ENCODE results near the gene SENP7. TPM values are rescaled to one million over a fixed set of nuclear protein-coding genes. Genes with fewer than 3 reads are reported as not detected.
"Not testable (repeated sequence)": the region's sequence is repeated elsewhere in the genome, so short reads cannot be mapped to it uniquely, and the experiment has no call there.

The SENP7 gene
- polyA plus RNA-seq, 2 donors: 4.2 to 6.4 TPM

DNA sequence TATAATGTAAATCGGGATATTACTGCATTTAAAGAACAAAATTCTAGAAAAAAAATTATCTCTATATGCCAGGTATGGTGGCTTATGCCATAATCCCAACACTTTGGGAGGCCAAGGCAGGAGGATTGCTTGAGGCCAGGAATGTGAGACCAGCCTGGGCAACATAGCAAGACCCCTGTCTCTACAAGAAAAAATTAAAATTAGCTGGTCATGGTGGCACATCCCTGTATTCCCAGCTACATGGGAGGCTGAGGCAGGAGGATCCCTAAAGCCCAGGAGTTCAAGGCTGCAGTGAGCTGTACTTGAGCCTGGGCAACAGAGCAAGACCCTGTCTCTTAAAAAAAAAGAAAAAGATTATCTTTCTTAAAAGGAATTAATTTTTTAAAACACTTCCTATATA, 12.8 kb downstream of the SENP7 start:
- Histone ChIP-seq H3K36me3 (ENCODE audit: control insufficient read depth in 2 of 2, insufficient read depth in 2 of 2, low read length in 1 of 2) (no peaks in the 10 kb centered on the region), H3K4me3 (ENCODE audit: low read depth in 1 of 2, low read length in 2 of 2) (no peak overlapping the region), H3K4me1 (ENCODE audit: control insufficient read depth in 2 of 2, insufficient read depth in 2 of 2, low read length in 1 of 2) (no peaks in the 10 kb centered on the region), H3K27ac (ENCODE audit: low read depth in 2 of 2, low read length in 1 of 2) (no peak overlapping the region), H3K27me3 (ENCODE audit: control insufficient read depth in 1 of 2, insufficient read depth in 2 of 2, low read length in 2 of 2) (no peaks in the 10 kb centered on the region), H3K9me3 (ENCODE audit: control insufficient read depth in 2 of 2, insufficient read depth in 1 of 2, low read depth in 1 of 2, low read length in 1 of 2) (no peaks in the 10 kb centered on the region)
- 92 to 95% methylated on average over 1 of the region's 1 CpG for WGBS, 2 donors

DNA sequence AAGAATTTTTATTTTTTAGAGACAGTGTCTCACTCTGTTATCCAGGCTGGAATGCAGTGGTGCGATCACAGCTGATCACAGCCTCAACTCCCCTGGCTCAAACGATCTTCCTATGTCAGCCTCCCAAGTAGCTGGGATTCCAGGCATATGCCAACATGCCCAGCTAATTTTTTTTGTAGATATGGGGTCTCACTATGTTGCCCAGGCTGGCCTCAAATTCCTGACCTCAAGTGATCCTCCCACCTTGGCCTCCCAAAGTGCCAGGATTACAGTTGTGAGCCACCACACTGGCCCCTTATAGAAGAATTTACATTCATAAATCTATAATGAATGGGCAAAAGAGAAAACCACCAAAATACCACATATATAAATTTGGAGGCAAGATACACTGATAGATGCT, 15.2 kb downstream of the SENP7 start:
- no peaks in the 10 kb centered on the region for H3K27me3 ChIP-seq (ENCODE audit: control insufficient read depth in 1 of 2, insufficient read depth in 2 of 2, low read length in 2 of 2)
- H3K4me1 ChIP-seq (ENCODE audit: control insufficient read depth in 2 of 2, insufficient read depth in 2 of 2, low read length in 1 of 2): no peaks in the 10 kb centered on the region
- H3K27ac ChIP-seq (ENCODE audit: low read depth in 2 of 2, low read length in 1 of 2): no peak overlapping the region
- H3K4me3 ChIP-seq (ENCODE audit: low read depth in 1 of 2, low read length in 2 of 2): no peak overlapping the region
- no peaks in the 10 kb centered on the region for H3K36me3 ChIP-seq (ENCODE audit: control insufficient read depth in 2 of 2, insufficient read depth in 2 of 2, low read length in 1 of 2)
- H3K9me3 ChIP-seq (ENCODE audit: control insufficient read depth in 2 of 2, insufficient read depth in 1 of 2, low read depth in 1 of 2, low read length in 1 of 2): no peaks in the 10 kb centered on the region
- 95 to 100% methylated on average over 2 of the region's 2 CpGs for WGBS, 2 donors

DNA sequence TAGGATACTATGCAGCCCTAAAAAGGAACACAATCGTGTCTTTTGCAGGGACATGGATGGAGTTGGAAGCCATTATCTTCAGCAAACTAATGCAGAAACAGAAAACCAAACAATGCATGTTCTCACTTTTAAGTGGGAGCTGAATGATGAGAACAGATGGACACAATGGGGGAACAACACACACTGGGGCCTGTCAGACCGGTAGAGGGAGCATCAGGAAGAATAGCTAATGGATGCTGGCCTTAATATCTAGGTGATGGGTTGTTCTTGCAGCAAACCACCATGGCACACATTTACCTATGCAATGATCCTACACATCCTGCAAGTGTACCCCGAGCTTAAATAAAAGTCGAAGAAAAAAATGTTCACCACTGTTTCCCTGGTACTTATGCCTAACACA, 17.5 kb downstream of the SENP7 start:
- Histone ChIP-seq H3K27ac (ENCODE audit: low read depth in 2 of 2, low read length in 1 of 2) (no peak overlapping the region), H3K4me3 (ENCODE audit: low read depth in 1 of 2, low read length in 2 of 2) (no peak overlapping the region), H3K9me3 (ENCODE audit: control insufficient read depth in 2 of 2, insufficient read depth in 1 of 2, low read depth in 1 of 2, low read length in 1 of 2) (no peaks in the 10 kb centered on the region), H3K27me3 (ENCODE audit: control insufficient read depth in 1 of 2, insufficient read depth in 2 of 2, low read length in 2 of 2) (no peaks in the 10 kb centered on the region), H3K36me3 (ENCODE audit: control insufficient read depth in 2 of 2, insufficient read depth in 2 of 2, low read length in 1 of 2) (no peaks in the 10 kb centered on the region), H3K4me1 (ENCODE audit: control insufficient read depth in 2 of 2, insufficient read depth in 2 of 2, low read length in 1 of 2) (no peaks in the 10 kb centered on the region)
- WGBS, 2 donors: 88 to 90% methylated on average over 4 of the region's 4 CpGs

DNA sequence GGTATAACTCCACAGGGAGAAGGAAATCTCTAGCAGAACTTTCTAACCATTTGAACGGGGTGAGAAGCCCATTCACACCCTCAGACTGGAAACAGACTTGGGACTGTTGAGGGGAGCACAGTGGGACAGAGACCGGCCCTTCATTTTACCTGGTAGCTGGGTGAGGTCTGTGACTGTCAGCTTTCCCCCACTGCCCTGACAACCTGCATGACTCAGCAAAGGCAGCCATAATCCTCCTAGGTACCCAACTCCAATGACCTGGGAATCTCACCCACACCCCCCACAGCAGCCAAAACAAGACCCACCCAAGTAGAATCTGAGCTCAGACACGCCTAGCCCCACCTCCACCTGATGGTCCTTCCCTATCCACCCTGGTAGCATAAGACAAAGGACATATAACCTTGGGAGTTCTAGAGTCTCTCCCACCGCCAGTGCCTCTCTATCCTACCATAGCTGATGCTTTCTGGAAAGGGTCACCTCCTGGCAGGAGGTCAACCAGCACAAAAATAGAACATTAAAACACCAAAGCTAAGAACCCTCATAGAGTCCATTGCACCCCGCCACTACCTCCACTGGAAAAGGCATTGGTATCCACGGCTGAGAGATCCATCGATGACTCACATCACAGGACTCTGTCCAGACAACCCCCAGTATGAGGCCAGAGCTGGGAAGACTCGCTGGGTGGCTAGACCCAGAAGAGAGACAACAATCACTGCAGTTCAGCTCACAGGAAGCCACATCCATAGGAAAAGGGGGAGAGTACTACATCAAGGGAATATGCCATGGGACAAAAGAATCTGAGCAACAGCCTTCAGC, 28.0 kb downstream of the SENP7 start:
- 84 to 86% methylated on average over 8 of the region's 8 CpGs for WGBS, 2 donors
- Histone ChIP-seq H3K4me1 (ENCODE audit: control insufficient read depth in 2 of 2, insufficient read depth in 2 of 2, low read length in 1 of 2) (peaks cover 0 to 2% of the 10 kb centered on the region in 2 donors), H3K27me3 (ENCODE audit: control insufficient read depth in 1 of 2, insufficient read depth in 2 of 2, low read length in 2 of 2) (no peaks in the 10 kb centered on the region)

DNA sequence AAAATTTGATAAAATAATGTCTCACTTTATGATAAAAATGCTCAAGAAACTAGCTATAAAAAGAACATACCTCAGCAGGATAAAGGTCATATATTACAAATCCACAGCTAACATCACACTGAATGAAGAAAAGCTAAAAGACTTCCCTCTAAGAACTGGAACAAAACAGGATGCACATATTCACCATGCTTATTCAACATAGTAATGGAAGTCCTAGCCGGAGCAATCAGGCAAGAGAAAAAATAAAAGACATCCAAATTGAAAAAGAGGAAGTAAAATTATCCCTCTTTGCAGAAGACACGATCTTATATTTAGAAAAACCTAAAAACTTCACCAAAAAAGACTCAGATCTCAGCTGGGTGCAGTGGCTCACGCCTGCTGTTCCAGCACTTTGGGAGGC, 34.0 kb downstream of the SENP7 start:
- Histone ChIP-seq H3K27me3 (ENCODE audit: control insufficient read depth in 1 of 2, insufficient read depth in 2 of 2, low read length in 2 of 2) (no peaks in the 10 kb centered on the region), H3K27ac (ENCODE audit: low read depth in 2 of 2, low read length in 1 of 2) (no peak overlapping the region), H3K9me3 (ENCODE audit: control insufficient read depth in 2 of 2, insufficient read depth in 1 of 2, low read depth in 1 of 2, low read length in 1 of 2) (no peaks in the 10 kb centered on the region), H3K4me1 (ENCODE audit: control insufficient read depth in 2 of 2, insufficient read depth in 2 of 2, low read length in 1 of 2) (no peaks in the 10 kb centered on the region), H3K36me3 (ENCODE audit: control insufficient read depth in 2 of 2, insufficient read depth in 2 of 2, low read length in 1 of 2) (no peaks in the 10 kb centered on the region), H3K4me3 (ENCODE audit: low read depth in 1 of 2, low read length in 2 of 2) (no peak overlapping the region)
- 85 to 87% methylated on average over 3 of the region's 3 CpGs for WGBS, 2 donors

More for the DNA sequence above, 28.0 kb downstream of the SENP7 start:
- Histone ChIP-seq H3K36me3 (ENCODE audit: control insufficient read depth in 2 of 2, insufficient read depth in 2 of 2, low read length in 1 of 2) (no peaks in the 10 kb centered on the region), H3K4me3 (ENCODE audit: low read depth in 1 of 2, low read length in 2 of 2) (no peak overlapping the region), H3K27ac (ENCODE audit: low read depth in 2 of 2, low read length in 1 of 2) (no peak overlapping the region), H3K9me3 (ENCODE audit: control insufficient read depth in 2 of 2, insufficient read depth in 1 of 2, low read depth in 1 of 2, low read length in 1 of 2) (no peaks in the 10 kb centered on the region)

DNA sequence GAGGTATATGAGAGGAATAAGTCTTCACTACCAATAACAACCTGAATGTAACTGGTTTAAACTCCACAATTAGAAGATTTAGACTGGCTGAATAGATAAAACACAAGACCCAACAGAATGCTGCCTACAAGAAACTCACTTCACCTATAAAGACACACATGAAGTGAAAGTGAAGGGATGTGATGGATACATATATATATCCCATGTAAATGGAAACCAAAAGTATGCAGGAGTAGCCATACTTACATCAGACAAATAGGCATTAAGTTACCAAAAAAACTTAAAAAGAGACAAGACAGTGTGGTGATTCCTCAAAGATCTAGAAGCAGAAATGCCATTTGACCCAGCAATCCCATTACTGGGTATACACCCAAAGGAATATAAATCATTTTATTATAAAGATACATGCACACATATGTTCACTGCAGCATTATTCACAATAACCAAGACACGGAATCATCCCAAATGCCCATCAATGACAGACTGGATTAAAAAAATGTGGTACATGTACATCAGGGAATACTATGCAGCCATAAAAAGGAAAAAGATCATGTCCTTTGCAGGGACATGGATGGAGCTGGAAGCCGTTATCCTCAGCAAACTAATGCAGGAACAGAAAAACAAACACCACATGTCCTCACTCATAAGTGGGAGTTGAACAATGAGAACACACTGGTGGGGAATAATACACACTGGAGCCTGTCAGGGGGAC, 38.0 kb downstream of the SENP7 start:
- H3K4me1 ChIP-seq (ENCODE audit: control insufficient read depth in 2 of 2, insufficient read depth in 2 of 2, low read length in 1 of 2); H3K27ac ChIP-seq (ENCODE audit: low read depth in 2 of 2, low read length in 1 of 2); H3K4me3 ChIP-seq (ENCODE audit: low read depth in 1 of 2, low read length in 2 of 2); H3K36me3 ChIP-seq (ENCODE audit: control insufficient read depth in 2 of 2, insufficient read depth in 2 of 2, low read length in 1 of 2); H3K27me3 ChIP-seq (ENCODE audit: control insufficient read depth in 1 of 2, insufficient read depth in 2 of 2, low read length in 2 of 2); H3K9me3 ChIP-seq (ENCODE audit: control insufficient read depth in 2 of 2, insufficient read depth in 1 of 2, low read depth in 1 of 2, low read length in 1 of 2): not testable (repeated sequence)
- WGBS, 2 donors: 96 to 97% methylated on average over 2 of the region's 2 CpGs

GRCh38 chr3:101468676-101469075, 44.3 kb downstream of the SENP7 start:
- H3K4me3 ChIP-seq (ENCODE audit: low read depth in 1 of 2, low read length in 2 of 2); H3K27me3 ChIP-seq (ENCODE audit: control insufficient read depth in 1 of 2, insufficient read depth in 2 of 2, low read length in 2 of 2); H3K4me1 ChIP-seq (ENCODE audit: control insufficient read depth in 2 of 2, insufficient read depth in 2 of 2, low read length in 1 of 2); H3K27ac ChIP-seq (ENCODE audit: low read depth in 2 of 2, low read length in 1 of 2); H3K9me3 ChIP-seq (ENCODE audit: control insufficient read depth in 2 of 2, insufficient read depth in 1 of 2, low read depth in 1 of 2, low read length in 1 of 2); H3K36me3 ChIP-seq (ENCODE audit: control insufficient read depth in 2 of 2, insufficient read depth in 2 of 2, low read length in 1 of 2): not testable (repeated sequence)
- WGBS, 2 donors: 97 to 98% methylated on average over 4 of the region's 4 CpGs

- H3K4me1 ChIP-seq (ENCODE audit: control insufficient read depth in 2 of 2, insufficient read depth in 2 of 2, low read length in 1 of 2); H3K27me3 ChIP-seq (ENCODE audit: control insufficient read depth in 1 of 2, insufficient read depth in 2 of 2, low read length in 2 of 2); H3K9me3 ChIP-seq (ENCODE audit: control insufficient read depth in 2 of 2, insufficient read depth in 1 of 2, low read depth in 1 of 2, low read length in 1 of 2); H3K36me3 ChIP-seq (ENCODE audit: control insufficient read depth in 2 of 2, insufficient read depth in 2 of 2, low read length in 1 of 2); H3K27ac ChIP-seq (ENCODE audit: low read depth in 2 of 2, low read length in 1 of 2): not testable (repeated sequence)
- H3K4me3 ChIP-seq (ENCODE audit: low read depth in 1 of 2, low read length in 2 of 2): peak overlapping the region in 1 of 2 donors; percentile 29
- 72 to 88% methylated on average over 3 of the region's 3 CpGs for WGBS, 2 donors
Observed at GRCh38 chr3:101467310-101467663, 45.7 kb downstream of the SENP7 start.

DNA sequence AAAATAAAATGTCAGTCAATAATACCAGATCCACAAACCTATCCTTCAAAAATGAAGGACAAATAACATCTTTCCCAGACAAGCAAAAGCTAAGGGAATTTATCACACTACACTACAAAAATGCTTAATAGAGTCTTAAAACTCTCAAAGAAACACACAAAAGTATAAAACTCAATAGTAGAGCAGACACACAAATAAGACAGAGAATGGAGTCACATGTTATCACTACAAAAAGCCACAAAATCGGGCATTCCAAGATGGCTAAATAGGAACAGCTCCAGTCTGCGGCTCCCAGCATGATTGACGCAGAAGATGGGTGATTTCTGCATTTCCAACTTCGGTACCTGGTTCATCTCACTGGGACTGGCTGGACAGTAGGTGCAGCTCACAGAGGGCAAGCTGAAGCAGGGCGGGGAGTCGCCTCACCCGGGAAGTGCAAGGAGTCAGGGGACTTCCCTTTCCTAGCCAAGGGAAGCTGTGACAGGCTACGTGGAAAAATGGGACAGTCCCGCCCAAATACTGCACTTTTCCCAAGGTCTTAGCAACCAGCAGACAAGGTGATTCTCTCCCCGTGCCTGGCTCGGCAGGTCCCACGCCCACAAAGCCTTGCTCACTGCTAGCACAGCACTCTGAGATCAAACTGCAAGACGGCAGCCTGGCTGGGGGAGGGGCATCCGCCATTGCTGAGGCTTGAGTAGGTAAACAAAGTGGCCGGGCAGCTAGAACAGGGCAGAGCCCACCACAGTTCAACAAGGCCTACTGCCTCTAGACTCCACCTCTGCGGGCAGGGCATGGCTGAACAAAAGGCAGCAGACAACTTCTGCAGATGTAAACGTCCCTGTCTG, 46.3 kb downstream of the SENP7 start:
- 62 to 73% methylated on average over 17 of the region's 17 CpGs for WGBS, 2 donors
- Histone ChIP-seq H3K9me3 (ENCODE audit: control insufficient read depth in 2 of 2, insufficient read depth in 1 of 2, low read depth in 1 of 2, low read length in 1 of 2) (no peaks in the 10 kb centered on the region), H3K36me3 (ENCODE audit: control insufficient read depth in 2 of 2, insufficient read depth in 2 of 2, low read length in 1 of 2) (no peaks in the 10 kb centered on the region), H3K4me3 (ENCODE audit: low read depth in 1 of 2, low read length in 2 of 2) (peak overlapping the region in 1 of 2 donors; percentile 29), H3K27ac (ENCODE audit: low read depth in 2 of 2, low read length in 1 of 2) (no peak overlapping the region), H3K4me1 (ENCODE audit: control insufficient read depth in 2 of 2, insufficient read depth in 2 of 2, low read length in 1 of 2) (peaks cover 0 to 4% of the 10 kb centered on the region in 2 donors), H3K27me3 (ENCODE audit: control insufficient read depth in 1 of 2, insufficient read depth in 2 of 2, low read length in 2 of 2) (no peaks in the 10 kb centered on the region)

All from esophagus (tissue), 2 donors.